Measurements from ENCODE around the gene EIF3A. TPM values are rescaled to one million over a fixed set of nuclear protein-coding genes. Genes with fewer than 3 reads are reported as not detected.
"Not testable (repeated sequence)": the region's sequence is repeated elsewhere in the genome, so short reads cannot be mapped to it uniquely, and the experiment has no call there.

EIF3A gene
- total RNA-seq, 1 donor = 135 TPM

GRCh38 chr10:119116326-119116951, 35.8 kb upstream of the EIF3A start:
- TF ChIP-seq, protein P1, sequence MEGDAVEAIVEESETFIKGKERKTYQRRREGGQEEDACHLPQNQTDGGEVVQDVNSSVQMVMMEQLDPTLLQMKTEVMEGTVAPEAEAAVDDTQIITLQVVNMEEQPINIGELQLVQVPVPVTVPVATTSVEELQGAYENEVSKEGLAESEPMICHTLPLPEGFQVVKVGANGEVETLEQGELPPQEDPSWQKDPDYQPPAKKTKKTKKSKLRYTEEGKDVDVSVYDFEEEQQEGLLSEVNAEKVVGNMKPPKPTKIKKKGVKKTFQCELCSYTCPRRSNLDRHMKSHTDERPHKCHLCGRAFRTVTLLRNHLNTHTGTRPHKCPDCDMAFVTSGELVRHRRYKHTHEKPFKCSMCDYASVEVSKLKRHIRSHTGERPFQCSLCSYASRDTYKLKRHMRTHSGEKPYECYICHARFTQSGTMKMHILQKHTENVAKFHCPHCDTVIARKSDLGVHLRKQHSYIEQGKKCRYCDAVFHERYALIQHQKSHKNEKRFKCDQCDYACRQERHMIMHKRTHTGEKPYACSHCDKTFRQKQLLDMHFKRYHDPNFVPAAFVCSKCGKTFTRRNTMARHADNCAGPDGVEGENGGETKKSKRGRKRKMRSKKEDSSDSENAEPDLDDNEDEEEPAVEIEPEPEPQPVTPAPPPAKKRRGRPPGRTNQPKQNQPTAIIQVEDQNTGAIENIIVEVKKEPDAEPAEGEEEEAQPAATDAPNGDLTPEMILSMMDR (IDR thresholded peaks at IDR 0.05; ENCODE audit: extremely low read depth, low read depth, low read length) = no peak
- Histone ChIP-seq H3K27ac (ENCODE audit: low read depth, low read length) (peak overlapping the region; percentile 39), H4K20me1 (ENCODE audit: insufficient read depth, low read length) (no peaks in the 10 kb centered on the region), H3K36me3 (ENCODE audit: insufficient read depth, low read length) (peaks cover 60% of the 10 kb centered on the region), H3K9me3 (ENCODE audit: low read depth, low read length) (no peaks in the 10 kb centered on the region), H3K79me2 (ENCODE audit: insufficient read depth, low read length) (no peaks in the 10 kb centered on the region), H3K27me3 (ENCODE audit: insufficient read depth, low read length) (no peaks in the 10 kb centered on the region), H2AFZ (ENCODE audit: low read length) (no peak overlapping the region), H3K4me3 (ENCODE audit: insufficient read depth, low read length) (no peak overlapping the region), H3K4me2 (ENCODE audit: insufficient read depth, low read length) (no peak overlapping the region), H3K4me1 (ENCODE audit: insufficient read depth, low read length) (peaks cover 36% of the 10 kb centered on the region)
- no peak for DNase-seq (ENCODE audit: insufficient read length, low spot score, missing footprints)

DNA sequence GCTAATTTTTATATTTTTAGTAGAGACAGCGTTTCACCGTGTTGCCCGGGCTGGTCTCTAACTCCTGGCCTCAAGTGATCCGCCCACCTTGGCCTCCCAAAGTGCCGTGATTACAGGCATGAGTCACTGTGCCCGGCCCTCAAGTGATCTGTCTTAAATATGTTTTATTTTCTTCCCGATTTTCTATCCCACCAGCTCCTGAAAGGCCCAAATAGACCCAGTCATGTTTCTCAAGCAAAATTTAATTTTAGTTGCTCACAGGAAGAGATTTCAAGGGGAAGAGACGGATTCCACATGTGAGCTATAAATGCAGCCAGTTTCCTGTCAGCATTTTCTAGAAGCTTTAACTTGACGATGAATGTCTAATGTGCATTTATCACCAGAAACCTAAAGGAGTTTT, 35.3 kb upstream of the EIF3A start:
- Histone ChIP-seq H3K27me3 (ENCODE audit: insufficient read depth, low read length) (no peaks in the 10 kb centered on the region), H3K4me3 (ENCODE audit: insufficient read depth, low read length) (no peak overlapping the region), H2AFZ (ENCODE audit: low read length) (no peak overlapping the region), H3K36me3 (ENCODE audit: insufficient read depth, low read length) (peaks cover 56% of the 10 kb centered on the region), H3K4me1 (ENCODE audit: insufficient read depth, low read length) (peaks cover 39% of the 10 kb centered on the region), H3K79me2 (ENCODE audit: insufficient read depth, low read length) (no peaks in the 10 kb centered on the region), H3K4me2 (ENCODE audit: insufficient read depth, low read length) (no peak overlapping the region), H3K27ac (ENCODE audit: low read depth, low read length) (peak overlapping the region; percentile 39), H3K9me3 (ENCODE audit: low read depth, low read length) (no peaks in the 10 kb centered on the region), H4K20me1 (ENCODE audit: insufficient read depth, low read length) (no peaks in the 10 kb centered on the region)
- no peak for DNase-seq (ENCODE audit: insufficient read length, low spot score, missing footprints)
- TF ChIP-seq, protein P1 (IDR thresholded peaks at IDR 0.05; ENCODE audit: extremely low read depth, low read depth, low read length) = no peak

GRCh38 chr10:119113751-119114732, 33.4 kb upstream of the EIF3A start:
- Histone ChIP-seq H3K4me2 (ENCODE audit: insufficient read depth, low read length) (peak overlapping the region; percentile 49), H3K79me2 (ENCODE audit: insufficient read depth, low read length) (no peaks in the 10 kb centered on the region), H2AFZ (ENCODE audit: low read length) (peak overlapping the region; percentile 2), H3K27ac (ENCODE audit: low read depth, low read length) (peak overlapping the region; percentile 89), H3K36me3 (ENCODE audit: insufficient read depth, low read length) (peaks cover 58% of the 10 kb centered on the region), H4K20me1 (ENCODE audit: insufficient read depth, low read length) (no peaks in the 10 kb centered on the region), H3K4me3 (ENCODE audit: insufficient read depth, low read length) (no peak overlapping the region), H3K27me3 (ENCODE audit: insufficient read depth, low read length) (no peaks in the 10 kb centered on the region), H3K9me3 (ENCODE audit: low read depth, low read length) (no peaks in the 10 kb centered on the region), H3K4me1 (ENCODE audit: insufficient read depth, low read length) (peaks cover 39% of the 10 kb centered on the region)
- TF ChIP-seq, protein P1 (IDR thresholded peaks at IDR 0.05; ENCODE audit: extremely low read depth, low read depth, low read length) = no peak
- DNase-seq (ENCODE audit: insufficient read length, low spot score, missing footprints) = peak; percentile 93

- Histone ChIP-seq H3K27ac (ENCODE audit: low read depth, low read length) (peak overlapping the region; percentile 89), H3K4me2 (ENCODE audit: insufficient read depth, low read length) (peak overlapping the region; percentile 52), H3K4me3 (ENCODE audit: insufficient read depth, low read length) (peak overlapping the region; percentile 17), H3K4me1 (ENCODE audit: insufficient read depth, low read length) (peaks cover 39% of the 10 kb centered on the region), H3K79me2 (ENCODE audit: insufficient read depth, low read length) (peaks cover 4% of the 10 kb centered on the region), H4K20me1 (ENCODE audit: insufficient read depth, low read length) (no peaks in the 10 kb centered on the region), H3K36me3 (ENCODE audit: insufficient read depth, low read length) (peaks cover 57% of the 10 kb centered on the region), H2AFZ (ENCODE audit: low read length) (peak overlapping the region; percentile 23), H3K27me3 (ENCODE audit: insufficient read depth, low read length) (no peaks in the 10 kb centered on the region), H3K9me3 (ENCODE audit: low read depth, low read length) (no peaks in the 10 kb centered on the region)
- TF ChIP-seq, protein P1 (IDR thresholded peaks at IDR 0.05; ENCODE audit: extremely low read depth, low read depth, low read length) = no peak
- peak; percentile 78 for DNase-seq (ENCODE audit: insufficient read length, low spot score, missing footprints)
Measured at GRCh38 chr10:119112056-119112455, 31.4 kb upstream of the EIF3A start.

GRCh38 chr10:119107771-119108170, 27.2 kb upstream of the EIF3A start:
- Histone ChIP-seq H3K4me1 (ENCODE audit: insufficient read depth, low read length) (peaks cover 28% of the 10 kb centered on the region), H3K36me3 (ENCODE audit: insufficient read depth, low read length) (peaks cover 32% of the 10 kb centered on the region), H3K79me2 (ENCODE audit: insufficient read depth, low read length) (peaks cover 29% of the 10 kb centered on the region)
- H2AFZ ChIP-seq (ENCODE audit: low read length); H3K27ac ChIP-seq (ENCODE audit: low read depth, low read length); DNase-seq (ENCODE audit: insufficient read length, low spot score, missing footprints); H3K9me3 ChIP-seq (ENCODE audit: low read depth, low read length); H3K27me3 ChIP-seq (ENCODE audit: insufficient read depth, low read length); H4K20me1 ChIP-seq (ENCODE audit: insufficient read depth, low read length); H3K4me3 ChIP-seq (ENCODE audit: insufficient read depth, low read length); H3K4me2 ChIP-seq (ENCODE audit: insufficient read depth, low read length): not testable (repeated sequence)

Measured in osteoblast (primary cell).